GM18499 (cell line): Measurements from ENCODE around the gene SPDYE1.
"Not testable (repeated sequence)": the region's sequence is repeated elsewhere in the genome, so short reads cannot be mapped to it uniquely, and the experiment has no call there.

ENCODE experiments used
- ATAC-seq: cut with Tn5 transposase; IDR thresholded peaks from one replicate; pipeline ENCODE4 v1.9.1; 2021; ENCODE audit warnings: moderate number of reproducible peaks; ENCODE audit not compliant: insufficient read depth, unreplicated experiment

Gene SPDYE1

GRCh38 chr7:43997532-43997931 is at the start of gene SPDYE1:
Gene SPDYE1 (plus strand): TSS chr7:43997897. CDS start chr7:43999950, 2,053 bp downstream.
- ATAC-seq = not testable (repeated sequence)

DNA sequence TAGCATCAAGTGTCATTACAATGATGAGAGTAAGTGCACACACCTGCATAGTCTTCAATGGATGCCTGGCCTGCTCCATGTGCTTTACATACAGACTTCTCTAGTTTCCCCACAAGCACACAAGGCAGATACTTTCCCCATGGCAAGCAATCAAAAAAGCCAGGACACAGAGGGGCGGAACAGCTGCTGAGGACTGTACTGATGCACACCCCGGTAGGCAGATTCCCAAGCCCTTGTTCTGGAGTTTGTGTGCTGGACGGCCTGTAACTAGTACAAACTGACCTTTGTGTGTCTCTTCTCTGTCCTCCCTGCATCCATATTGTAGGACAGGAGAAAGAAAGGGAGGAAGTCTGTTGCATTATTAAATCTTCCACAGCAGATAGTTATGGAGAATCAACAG is 45.7 kb upstream of the SPDYE1 start:
- no peak for ATAC-seq

GRCh38 chr7:43953071-43953470 is 44.6 kb upstream of the SPDYE1 start:
- no peak for ATAC-seq

- no peak for ATAC-seq
These were observed 43.0 kb upstream of the SPDYE1 start for GRCh38 chr7:43954524-43955228.

- no peak for ATAC-seq
These were observed 41.7 kb upstream of the SPDYE1 start for GRCh38 chr7:43956027-43956426.

GRCh38 chr7:43960933-43961332 is 36.8 kb upstream of the SPDYE1 start:
- no peak for ATAC-seq

- not testable (repeated sequence) for ATAC-seq
These were observed 31.3 kb upstream of the SPDYE1 start for GRCh38 chr7:43966392-43966791.

DNA sequence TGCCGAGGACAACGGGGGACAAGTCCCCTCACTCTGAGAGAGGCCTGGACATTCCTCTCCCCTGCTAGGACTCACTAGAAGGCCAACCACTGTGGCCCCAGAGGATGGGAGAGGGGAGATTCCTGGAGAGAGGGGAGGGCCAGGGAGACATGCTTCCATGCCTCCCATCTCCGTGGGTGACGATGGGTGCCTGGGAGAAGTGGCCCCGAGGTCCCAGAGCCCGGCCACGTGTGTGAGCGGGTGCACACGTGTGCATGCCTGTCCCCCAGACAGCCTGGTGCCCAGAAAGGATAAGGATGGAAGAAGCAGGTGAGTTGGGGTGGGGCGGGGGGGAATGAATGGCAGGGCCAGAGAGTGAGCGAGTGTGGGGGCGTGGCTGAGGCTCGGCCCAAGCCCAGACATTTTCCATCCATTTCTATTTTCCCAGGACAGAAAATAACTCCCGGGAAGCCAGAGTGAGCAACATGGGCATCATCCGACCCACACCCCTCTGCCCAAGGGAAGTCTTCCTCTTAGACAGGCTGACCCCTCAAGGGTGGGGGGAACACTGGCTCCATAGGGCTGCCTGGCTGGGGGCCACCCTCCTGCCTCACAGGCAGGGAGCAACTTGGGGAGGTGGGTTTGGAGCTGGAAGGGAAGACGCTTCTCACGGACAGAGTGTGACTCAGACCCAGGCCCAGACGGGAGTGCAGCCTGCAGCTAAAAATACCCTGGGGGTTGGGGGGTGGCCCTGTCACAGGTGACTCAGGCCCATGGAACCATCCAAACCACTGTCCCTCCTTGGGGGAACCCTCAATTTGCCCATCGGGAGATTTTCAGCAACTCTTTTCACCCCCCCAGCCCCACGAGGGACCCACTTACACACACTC is 29.3 kb upstream of the SPDYE1 start:
- ATAC-seq = not testable (repeated sequence)

DNA sequence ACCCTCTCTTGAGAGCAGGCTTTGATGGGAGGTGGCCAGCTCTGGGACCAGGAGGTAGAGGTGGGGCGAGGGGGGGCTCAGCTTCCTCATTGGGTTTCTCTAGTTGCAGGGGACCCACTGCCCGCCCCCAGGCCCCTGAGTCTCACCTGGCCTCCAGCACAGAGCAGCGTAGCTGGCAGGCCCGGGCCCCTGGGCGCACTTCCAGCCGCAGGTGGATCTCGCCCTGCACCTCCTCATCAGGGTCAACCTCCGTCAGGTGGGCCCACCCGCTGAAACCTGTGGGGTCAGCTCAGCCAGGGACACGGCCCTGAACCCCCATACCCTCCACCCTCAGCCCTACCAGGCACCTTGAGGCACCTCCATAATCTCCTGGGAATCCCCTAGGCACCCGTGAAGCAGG is 28.1 kb upstream of the SPDYE1 start:
- ATAC-seq = not testable (repeated sequence)

GRCh38 chr7:43970698-43971097 is 27.0 kb upstream of the SPDYE1 start:
- ATAC-seq = not testable (repeated sequence)

GRCh38 chr7:43974033-43974573 is 23.6 kb upstream of the SPDYE1 start:
- not testable (repeated sequence) for ATAC-seq

DNA sequence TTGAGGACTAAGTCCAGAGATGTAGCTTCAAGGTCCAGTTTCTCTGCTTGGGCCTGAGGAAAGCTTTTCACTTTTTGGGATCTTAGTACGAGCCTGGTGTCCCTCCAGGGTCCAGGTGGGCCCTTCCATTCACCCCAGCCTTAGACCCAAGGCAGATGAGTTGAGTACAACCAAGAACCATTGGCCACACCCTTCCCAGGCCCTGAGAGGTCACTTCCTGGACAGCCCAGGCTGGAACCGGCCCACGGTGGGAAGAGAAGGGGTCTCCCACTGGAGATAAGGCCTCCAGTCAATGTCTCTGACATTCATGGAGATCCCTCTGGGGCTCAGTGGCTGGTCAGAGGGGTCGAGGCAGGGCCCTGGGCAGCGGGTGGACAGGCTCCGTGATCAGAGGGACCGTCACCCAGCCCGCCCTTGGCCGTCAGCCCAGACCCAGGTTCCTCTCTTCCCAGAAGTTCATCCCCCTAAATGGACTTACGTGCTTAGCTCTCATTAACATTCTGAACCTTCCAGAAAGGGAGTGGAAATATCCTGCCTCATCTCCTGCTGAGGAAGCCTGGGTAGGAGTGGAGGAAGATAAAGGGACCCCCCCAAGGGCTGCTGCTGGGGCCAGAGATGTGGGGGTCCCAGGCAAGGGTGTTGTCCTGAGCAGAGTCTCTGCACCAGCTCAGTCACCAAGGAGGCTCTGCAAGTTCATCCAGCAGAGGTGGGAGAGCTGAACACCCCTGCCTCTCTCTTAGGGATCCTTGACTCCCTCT is 22.8 kb upstream of the SPDYE1 start:
- not testable (repeated sequence) for ATAC-seq

DNA sequence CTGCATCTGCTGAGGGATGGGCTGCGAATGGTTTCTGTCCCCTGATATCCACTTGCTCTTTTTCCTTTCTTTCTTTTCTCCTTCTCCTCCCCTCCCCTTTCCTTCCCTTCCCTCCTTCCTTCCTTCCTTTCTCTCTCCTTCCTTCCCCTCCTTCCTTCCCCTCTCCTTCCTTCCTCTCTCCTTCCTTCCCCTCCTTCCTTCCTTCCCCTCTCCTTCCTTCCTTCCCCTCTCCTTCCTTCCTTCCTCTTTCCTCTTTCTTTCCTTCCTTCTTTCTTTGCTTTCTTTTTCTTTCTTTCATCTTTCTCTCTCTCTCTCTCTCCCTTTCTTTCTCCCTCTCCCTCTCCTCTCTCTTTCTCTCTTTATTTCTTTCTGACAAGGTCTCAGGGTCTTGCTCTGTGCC is 20.2 kb upstream of the SPDYE1 start:
- no peak for ATAC-seq

DNA sequence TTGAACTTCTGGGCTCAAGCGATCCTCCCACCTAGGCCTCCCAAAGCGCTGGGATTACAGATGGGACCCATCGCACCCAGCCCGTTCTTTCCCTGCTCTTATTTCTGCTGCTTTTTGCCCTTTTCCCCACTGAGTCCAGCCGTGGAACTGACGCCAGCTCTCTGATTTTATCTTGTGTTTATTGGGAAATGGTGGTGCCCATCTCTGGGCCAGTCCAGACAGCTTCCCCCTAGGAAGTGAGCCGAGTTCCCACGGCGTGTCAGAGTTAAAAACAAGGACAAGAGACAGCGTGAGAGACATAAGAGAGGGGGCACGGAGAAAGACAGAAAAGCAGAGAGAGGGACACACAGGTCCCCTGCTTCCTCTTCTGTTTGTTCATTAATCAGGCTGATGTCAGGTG is 19.6 kb upstream of the SPDYE1 start:
- not testable (repeated sequence) for ATAC-seq

DNA sequence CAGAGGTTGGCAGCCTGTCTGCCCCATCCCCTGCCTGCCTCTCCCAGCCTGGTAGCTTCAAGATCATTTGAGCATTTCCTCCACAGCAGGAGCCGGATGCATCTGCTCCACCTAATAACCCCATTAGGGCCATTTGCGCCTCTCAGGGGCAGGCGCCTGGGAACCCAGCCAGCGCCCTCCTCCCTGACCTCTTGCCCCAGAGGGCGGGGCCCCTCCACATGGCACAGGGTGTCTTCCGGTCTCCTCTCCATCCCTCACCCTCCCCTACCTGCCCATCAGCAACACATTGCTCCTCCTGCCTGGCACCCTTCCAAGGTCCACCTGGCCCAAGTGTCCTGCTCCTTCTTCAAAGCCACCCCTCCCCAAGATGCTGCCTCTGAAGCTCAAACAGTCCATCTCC is 14.8 kb upstream of the SPDYE1 start:
- not testable (repeated sequence) for ATAC-seq

DNA sequence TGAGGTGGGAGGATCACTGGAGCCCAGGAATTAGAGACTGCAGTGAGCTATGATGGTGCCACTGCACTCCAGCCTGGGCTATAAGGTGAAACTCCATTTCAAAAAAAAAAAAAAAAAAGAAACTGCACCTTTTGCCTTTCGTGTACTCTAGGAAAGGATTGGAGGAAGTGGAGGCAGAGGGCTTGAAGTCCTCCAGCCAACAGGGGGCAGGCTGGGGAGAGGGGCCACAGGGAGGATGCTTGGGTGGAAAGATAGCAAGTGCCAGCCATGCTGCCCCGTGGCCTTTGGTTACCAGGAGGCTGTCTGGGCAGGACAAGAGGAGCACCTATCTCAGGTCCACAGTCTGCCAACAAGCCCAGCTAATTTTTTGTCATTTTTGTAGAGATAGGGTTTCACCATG is 14.0 kb upstream of the SPDYE1 start:
- ATAC-seq = not testable (repeated sequence)

- not testable (repeated sequence) for ATAC-seq
These were observed 11.5 kb upstream of the SPDYE1 start for GRCh38 chr7:43985904-43986864.

GRCh38 chr7:43987476-43987875 is 10.2 kb upstream of the SPDYE1 start:
- ATAC-seq = not testable (repeated sequence)

DNA sequence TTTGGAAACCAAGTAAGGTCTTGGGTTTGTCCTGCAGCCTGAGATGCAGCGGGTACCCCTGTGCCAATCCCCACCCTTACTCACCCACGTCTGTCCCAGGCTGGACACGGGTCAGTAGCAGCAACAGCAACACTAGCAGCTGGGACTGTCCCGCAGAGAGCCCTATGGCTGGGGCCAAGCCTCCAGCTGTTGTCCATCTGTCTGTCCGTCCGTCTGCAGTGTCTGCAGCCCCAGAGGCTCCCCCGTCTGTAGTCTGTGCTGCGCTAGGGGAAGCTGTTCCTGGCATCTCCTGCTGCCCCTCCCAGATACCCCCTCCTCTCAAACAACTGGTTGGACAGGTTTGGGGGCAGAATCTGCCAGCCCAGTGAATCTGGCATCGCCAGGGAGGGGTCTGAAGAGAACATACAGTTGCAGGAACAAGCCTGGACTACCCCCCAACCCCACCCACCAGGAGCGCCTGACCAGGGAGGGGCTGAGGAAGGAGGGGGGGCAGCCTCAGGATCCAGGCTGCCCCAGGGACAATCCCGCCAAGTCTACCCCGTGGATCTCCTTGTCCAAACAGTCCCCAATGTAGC is 7.6 kb upstream of the SPDYE1 start:
- not testable (repeated sequence) for ATAC-seq
